ENCODE results near the gene DYRK4. TPM values are rescaled to one million over a fixed set of nuclear protein-coding genes. Genes with fewer than 3 reads are reported as not detected.

DYRK4 gene
- total RNA-seq, 1 experiment from 2014 or later = 27.1 TPM

DNA sequence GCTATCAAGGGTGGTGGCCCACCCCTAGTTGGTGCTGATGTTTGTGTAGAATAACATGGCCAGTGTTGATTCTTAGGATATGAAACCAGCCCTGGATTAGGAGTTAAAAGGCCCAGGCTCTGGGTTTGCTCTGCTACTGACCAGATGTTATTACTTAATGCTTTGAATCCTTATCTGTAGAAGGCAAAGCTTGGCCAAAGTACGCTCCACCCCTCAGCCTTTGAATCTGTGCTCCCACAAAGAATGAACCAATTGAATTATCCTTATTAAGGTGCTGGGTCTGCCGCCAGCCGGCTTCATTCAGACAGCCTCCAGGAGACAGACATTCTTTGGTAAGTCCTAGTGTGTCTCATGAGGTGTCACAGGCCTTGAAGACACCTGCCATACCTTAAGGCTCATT lies 45.0 kb downstream of the DYRK4 start:
- TF ChIP-seq CEBPB (IDR thresholded peaks at IDR 0.05; ENCODE audit: low read depth) (no peak), YY1 (IDR thresholded peaks at IDR 0.05; ENCODE audit: extremely low read depth, insufficient replicate concordance, low read depth, low read length) (no peak), SRF (IDR thresholded peaks at IDR 0.05; ENCODE audit: low read depth) (no peak), SIN3A (IDR thresholded peaks at IDR 0.05; ENCODE audit: low read depth) (no peak), TCF7L2 (IDR thresholded peaks at IDR 0.05; ENCODE audit: borderline replicate concordance, extremely low read depth, insufficient read depth, insufficient read length) (no peak), ZNF274 (IDR thresholded peaks at IDR 0.05; ENCODE audit: low read depth, low read length) (no peak), RAD21 (IDR thresholded peaks at IDR 0.05; ENCODE audit: low read depth) (no peak), JUND (IDR thresholded peaks at IDR 0.05) (no peak), POLR2A (IDR thresholded peaks at IDR 0.05; ENCODE audit: borderline replicate concordance, extremely low read depth, insufficient read depth, insufficient read length) (no peak), ZFX (IDR thresholded peaks at IDR 0.05) (no peak), POLR2AphosphoS5 (IDR thresholded peaks at IDR 0.05; ENCODE audit: low read depth, low read length) (no peak), FOSL1 (IDR thresholded peaks at IDR 0.05; ENCODE audit: low read depth) (no peak), SP1 (IDR thresholded peaks at IDR 0.05; ENCODE audit: low read depth) (no peak), ELF1 (IDR thresholded peaks at IDR 0.05; ENCODE audit: borderline replicate concordance, low read depth) (no peak), EZH2 (IDR thresholded peaks at IDR 0.05) (no peak), ZBTB33 (IDR thresholded peaks at IDR 0.05; ENCODE audit: extremely low read depth, insufficient replicate concordance, low read length) (no peak), CBX3 (IDR thresholded peaks at IDR 0.05; ENCODE audit: low read depth) (no peak), EZH2phosphoT487 (IDR thresholded peaks at IDR 0.05; ENCODE audit: borderline replicate concordance) (no peak)
- TF ChIP-seq, protein P1, sequence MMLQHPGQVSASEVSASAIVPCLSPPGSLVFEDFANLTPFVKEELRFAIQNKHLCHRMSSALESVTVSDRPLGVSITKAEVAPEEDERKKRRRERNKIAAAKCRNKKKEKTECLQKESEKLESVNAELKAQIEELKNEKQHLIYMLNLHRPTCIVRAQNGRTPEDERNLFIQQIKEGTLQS (IDR thresholded peaks at IDR 0.05) = no peak
- TF ChIP-seq, protein P2, sequence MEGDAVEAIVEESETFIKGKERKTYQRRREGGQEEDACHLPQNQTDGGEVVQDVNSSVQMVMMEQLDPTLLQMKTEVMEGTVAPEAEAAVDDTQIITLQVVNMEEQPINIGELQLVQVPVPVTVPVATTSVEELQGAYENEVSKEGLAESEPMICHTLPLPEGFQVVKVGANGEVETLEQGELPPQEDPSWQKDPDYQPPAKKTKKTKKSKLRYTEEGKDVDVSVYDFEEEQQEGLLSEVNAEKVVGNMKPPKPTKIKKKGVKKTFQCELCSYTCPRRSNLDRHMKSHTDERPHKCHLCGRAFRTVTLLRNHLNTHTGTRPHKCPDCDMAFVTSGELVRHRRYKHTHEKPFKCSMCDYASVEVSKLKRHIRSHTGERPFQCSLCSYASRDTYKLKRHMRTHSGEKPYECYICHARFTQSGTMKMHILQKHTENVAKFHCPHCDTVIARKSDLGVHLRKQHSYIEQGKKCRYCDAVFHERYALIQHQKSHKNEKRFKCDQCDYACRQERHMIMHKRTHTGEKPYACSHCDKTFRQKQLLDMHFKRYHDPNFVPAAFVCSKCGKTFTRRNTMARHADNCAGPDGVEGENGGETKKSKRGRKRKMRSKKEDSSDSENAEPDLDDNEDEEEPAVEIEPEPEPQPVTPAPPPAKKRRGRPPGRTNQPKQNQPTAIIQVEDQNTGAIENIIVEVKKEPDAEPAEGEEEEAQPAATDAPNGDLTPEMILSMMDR (IDR thresholded peaks at IDR 0.05 in 2 of 3, conservative IDR thresholded peaks at IDR 0.05 in 1 of 3; ENCODE audit: borderline replicate concordance in 1 of 3, insufficient read depth in 1 of 3, low read depth in 2 of 3, low read length in 2 of 3) = no peak
- H4K20me1 ChIP-seq (ENCODE audit: insufficient read depth) = no peaks in the 10 kb centered on the region
- DNase-seq (ENCODE audit: low read depth, low spot score) (no peak), ATAC-seq (no peak)
- H2AFZ ChIP-seq (ENCODE audit: low read depth, low read length, poor library complexity, severe bottlenecking) = no peak overlapping the region
- no peaks in the 10 kb centered on the region for H3K9me3 ChIP-seq (ENCODE audit: control insufficient read depth in 1 of 2, insufficient read depth in 1 of 2, low read depth in 1 of 2, low read length in 2 of 2)
- H3K27me3 ChIP-seq (ENCODE audit: insufficient read depth, low read length) = no peaks in the 10 kb centered on the region; the same call in 1 of the 2 replicates
- H3K9ac ChIP-seq (ENCODE audit: low read length) = no peak overlapping the region
- peaks cover 0 to 5% of the 10 kb centered on the region in 2 experiments; a peak in 2 of 4 replicates for H3K36me3 ChIP-seq (ENCODE audit: control insufficient read depth in 1 of 2, insufficient read depth in 2 of 2, low read length in 2 of 2)
- H3K4me3 ChIP-seq (replicated peaks in 1 of 2; ENCODE audit: low read depth in 1 of 2, low read length in 2 of 2) = no peak overlapping the region
- ChIA-PET POLR2A (no interaction called here), RAD21 (ENCODE audit: low non-redundant PET in 1 of 2, low total read pairs in 2 of 2, uncharacterized antibody in 2 of 2, unreplicated experiment in 2 of 2) (no interaction called here), CTCF (no interaction called here)
- H3K4me1 ChIP-seq (ENCODE audit: control insufficient read depth in 1 of 2, insufficient read depth in 2 of 2, low read length in 2 of 2) = peaks cover 2 to 9% of the 10 kb centered on the region in 2 experiments; a peak in 1 of 4 replicates
- no peaks in the 10 kb centered on the region; the same call in 1 of the 2 replicates for H3K79me2 ChIP-seq (ENCODE audit: insufficient read depth, low read length)
- no TSS peak for BruUV-seq (replicated peaks)
- H3K9me2 ChIP-seq (ENCODE audit: insufficient read depth) = no peaks in the 10 kb centered on the region
- no peak overlapping the region for H3K27ac ChIP-seq (ENCODE audit: low read depth, low read length)
- intact Hi-C loops (cut with micrococcal nuclease) = loop anchor here (10.0 kb wide), 1 partner anchor 148 kb away; no protein-coding TSS in a partner anchor
- H3K4me2 ChIP-seq (ENCODE audit: low read length) = no peak overlapping the region

All from HCT116 (cell line).